GM19035 (cell line): ENCODE data around the gene SRPRB.

ENCODE experiments used
- ATAC-seq: cut with Tn5 transposase; IDR thresholded peaks from one replicate; pipeline ENCODE4 v1.9.1; 2021; ENCODE audit not compliant: unreplicated experiment

Gene SRPRB

GRCh38 chr3:133805702-133806475, at the start of gene SRPRB:
SRPRB (plus strand) TSS chr3:133805815; CDS start chr3:133805849, 34 bp downstream.
- peak; percentile 99 for ATAC-seq

- ATAC-seq = no peak
Observed at GRCh38 chr3:133756716-133757694, 48.6 kb upstream of the SRPRB start.

GRCh38 chr3:133757701-133758567, 47.7 kb upstream of the SRPRB start:
- no peak for ATAC-seq

GRCh38 chr3:133758568-133758928, 47.1 kb upstream of the SRPRB start:
- ATAC-seq = no peak

GRCh38 chr3:133758964-133759739, 46.5 kb upstream of the SRPRB start:
- ATAC-seq = no peak

GRCh38 chr3:133759740-133760305, 45.8 kb upstream of the SRPRB start:
- ATAC-seq = no peak

GRCh38 chr3:133760916-133761315, 44.7 kb upstream of the SRPRB start:
- ATAC-seq = no peak

GRCh38 chr3:133761605-133762484, 43.8 kb upstream of the SRPRB start:
- ATAC-seq = no peak

GRCh38 chr3:133762539-133762938, 43.1 kb upstream of the SRPRB start:
- ATAC-seq = no peak

- ATAC-seq = no peak
Observed at GRCh38 chr3:133763797-133764683, 41.6 kb upstream of the SRPRB start.

- ATAC-seq = no peak
Observed at GRCh38 chr3:133765256-133765655, 40.4 kb upstream of the SRPRB start.

GRCh38 chr3:133767607-133768006, 38.0 kb upstream of the SRPRB start:
- no peak for ATAC-seq

GRCh38 chr3:133769536-133769935, 36.1 kb upstream of the SRPRB start:
- no peak for ATAC-seq

GRCh38 chr3:133773732-133774131, 31.9 kb upstream of the SRPRB start:
- no peak for ATAC-seq

- ATAC-seq = no peak
Observed at GRCh38 chr3:133775309-133775708, 30.3 kb upstream of the SRPRB start.

- no peak for ATAC-seq
Observed at GRCh38 chr3:133775835-133776234, 29.8 kb upstream of the SRPRB start.

- no peak for ATAC-seq
Observed at GRCh38 chr3:133776794-133777438, 28.7 kb upstream of the SRPRB start.
